HCEC 1CT (cell line): Measurements from ENCODE around the gene CPNE7.
A peak's percentile ranks its signal among the peaks of the same experiment; 100 is the strongest.
"Not testable (repeated sequence)": the region's sequence is repeated elsewhere in the genome, so short reads cannot be mapped to it uniquely, and the experiment has no call there.

ENCODE experiments used
- DNase-seq: peaks from one replicate; pipeline ENCODE4 v3.0.0-alpha.2; 2017

Gene CPNE7

GRCh38 chr16:89569506-89570341, 5.8 kb upstream of the CPNE7 start:
- DNase-seq: no peak

GRCh38 chr16:89570342-89570923, 5.1 kb upstream of the CPNE7 start:
- DNase-seq: no peak

- not testable (repeated sequence) for DNase-seq
Observed at GRCh38 chr16:89570983-89571598, 4.5 kb upstream of the CPNE7 start.

- DNase-seq: no peak
Observed at GRCh38 chr16:89571636-89572035, 3.9 kb upstream of the CPNE7 start.

- no peak for DNase-seq
Observed at GRCh38 chr16:89572073-89572484, 3.5 kb upstream of the CPNE7 start.

- DNase-seq: no peak
Observed at GRCh38 chr16:89572485-89573205, 2.9 kb upstream of the CPNE7 start.

- no peak for DNase-seq
Observed at GRCh38 chr16:89573826-89574680, 1.5 kb upstream of the CPNE7 start.

- peak; percentile 81 for DNase-seq
Observed at GRCh38 chr16:89574681-89575246, 794 bp upstream of the CPNE7 start.

- DNase-seq: no peak
Observed at GRCh38 chr16:89576153-89577054, 846 bp downstream of the CPNE7 start.

- DNase-seq: no peak
Observed at GRCh38 chr16:89577055-89577759, 1.6 kb downstream of the CPNE7 start.

GRCh38 chr16:89579351-89579750, 3.8 kb downstream of the CPNE7 start:
- DNase-seq: no peak

- DNase-seq: peak; percentile 98
Observed at GRCh38 chr16:89581045-89581695, 5.6 kb downstream of the CPNE7 start.

GRCh38 chr16:89581861-89582563, 6.5 kb downstream of the CPNE7 start:
- DNase-seq: peak; percentile 81

GRCh38 chr16:89582614-89583196, 7.1 kb downstream of the CPNE7 start:
- no peak for DNase-seq

GRCh38 chr16:89583197-89583894, 7.8 kb downstream of the CPNE7 start:
- no peak for DNase-seq

GRCh38 chr16:89583895-89584644, 8.5 kb downstream of the CPNE7 start:
- no peak for DNase-seq
